ENCODE measurements around the gene MYH11. TPM values are rescaled to one million over a fixed set of nuclear protein-coding genes. Genes with fewer than 3 reads are reported as not detected.

The MYH11 gene
- total and polyA plus RNA-seq, 2 experiments from 2014 or later, result 1.6 to 5.9 TPM

- TF ChIP-seq ZNF331 (CRISPR knock-in tag; IDR thresholded peaks at IDR 0.05; ENCODE audit: low read depth), result no peak
Observed at GRCh38 chr16:15854906-15855703, 1.7 kb downstream of the MYH11 start (continued).

DNA sequence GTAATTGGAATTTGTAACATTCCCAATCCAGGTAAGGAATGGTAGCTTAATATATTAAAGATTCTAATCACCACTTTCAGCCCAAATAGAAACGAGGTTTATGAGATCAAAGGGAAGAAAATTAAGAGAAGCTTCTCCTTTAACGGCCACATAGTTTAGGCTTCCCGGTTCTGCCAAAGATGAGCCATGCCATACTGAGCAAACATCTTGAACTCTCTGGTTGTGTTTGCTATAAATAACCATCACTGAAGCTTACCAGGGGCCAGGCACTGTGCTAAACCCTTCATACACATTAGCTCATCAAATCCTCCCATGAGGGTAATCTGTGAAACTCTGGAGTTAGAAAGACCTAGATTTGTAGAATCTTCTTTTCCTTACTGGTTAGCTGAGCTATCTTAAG is 2.8 kb downstream of the MYH11 start:
- Histone ChIP-seq H3K27me3 (ENCODE audit: insufficient read depth) (peaks cover 39% of the 10 kb centered on the region), H3K79me2 (replicated peaks; ENCODE audit: insufficient read depth) (no peaks in the 10 kb centered on the region), H3K9me2 (ENCODE audit: insufficient read depth) (no peaks in the 10 kb centered on the region), H4K20me1 (replicated peaks; ENCODE audit: insufficient read depth) (0 out of 2 replicates have a peak, but pooled peaks cover 2% of the 10 kb centered on the region), H3K27ac (ENCODE audit: low read depth) (no peak overlapping the region), H2AFZ (no peak overlapping the region), H3K4me1 (ENCODE audit: insufficient read depth) (0 out of 2 replicates have a peak, but pooled peaks cover 6% of the 10 kb centered on the region), H3K36me3 (ENCODE audit: insufficient read depth) (no peaks in the 10 kb centered on the region), H3K4me3 (no peak overlapping the region), H3F3A (replicated peaks; ENCODE audit: low read depth) (peaks cover 3% of the 10 kb centered on the region; the same call in 1 of the 2 replicates), H3K4me2 (no peak overlapping the region)
- H3K27ac Mint-ChIP-seq, result no peak overlapping the region
- H3K4me1 Mint-ChIP-seq, result peaks cover 11% of the 10 kb centered on the region
- H3K4me3 Mint-ChIP-seq, result no peak overlapping the region
- DNase-seq (ENCODE audit: low spot score) (no peak), ATAC-seq (no peak)
- peaks cover 30% of the 10 kb centered on the region for H3K27me3 Mint-ChIP-seq (ENCODE audit: insufficient read depth, low read depth, poor library complexity)
- H3K9me3 Mint-ChIP-seq, result no peaks in the 10 kb centered on the region
- no peaks in the 10 kb centered on the region; the same call in 2 of the 3 replicates for H3K36me3 Mint-ChIP-seq (ENCODE audit: low read depth)
- no peak for TF ChIP-seq ZNF462 (CRISPR knock-in tag; IDR thresholded peaks at IDR 0.05)
- no peak for TF ChIP-seq EZH2 (IDR thresholded peaks at IDR 0.05; ENCODE audit: low read depth, unreplicated experiment)
- no peak for TF ChIP-seq EZH2phosphoT487 (IDR thresholded peaks at IDR 0.05; ENCODE audit: unreplicated experiment)
- TF ChIP-seq ZNF331 (CRISPR knock-in tag; IDR thresholded peaks at IDR 0.05; ENCODE audit: low read depth), result no peak
